ENCODE results near the gene LHB.
A peak's percentile ranks its signal among the peaks of the same experiment; 100 is the strongest.

Gene LHB

GRCh38 chr19:48993175-48994034 is 23.5 kb downstream of the LHB start, which contains the start of the genes GYS1 and RUVBL2:
Gene GYS1, minus strand, starts transcription at chr19:48993309. Its CDS starts 197 bp downstream, at chr19:48993112.
Gene RUVBL2, plus strand, starts transcription at chr19:48993887. Its CDS starts 25 bp downstream, at chr19:48993912.
- DNase-seq (ENCODE audit: low spot score): peak; percentile 99
- peak; percentile 96 for TF ChIP-seq CTCF (IDR thresholded peaks at IDR 0.05; ENCODE audit: borderline replicate concordance, control extremely low read depth, extremely low read depth, insufficient read depth, missing control alignments)
- in situ Hi-C loops (cut with MboI; ENCODE audit: low sequenced_read_pairs, unreplicated experiment): no loop called here

GRCh38 chr19:48992581-48993174 is 24.2 kb downstream of the LHB start:
- DNase-seq (ENCODE audit: low spot score): no peak
- no peak for TF ChIP-seq CTCF (IDR thresholded peaks at IDR 0.05; ENCODE audit: borderline replicate concordance, control extremely low read depth, extremely low read depth, insufficient read depth, missing control alignments)
- in situ Hi-C loops (cut with MboI; ENCODE audit: low sequenced_read_pairs, unreplicated experiment): no loop called here

GRCh38 chr19:48991873-48992580 is 24.9 kb downstream of the LHB start:
- peak; percentile 61 for DNase-seq (ENCODE audit: low spot score)
- no peak for TF ChIP-seq CTCF (IDR thresholded peaks at IDR 0.05; ENCODE audit: borderline replicate concordance, control extremely low read depth, extremely low read depth, insufficient read depth, missing control alignments)
- in situ Hi-C loops (cut with MboI; ENCODE audit: low sequenced_read_pairs, unreplicated experiment): no loop called here

- in situ Hi-C loops (cut with MboI; ENCODE audit: low sequenced_read_pairs, unreplicated experiment): no loop called here
- TF ChIP-seq CTCF (IDR thresholded peaks at IDR 0.05; ENCODE audit: borderline replicate concordance, control extremely low read depth, extremely low read depth, insufficient read depth, missing control alignments): no peak
- DNase-seq (ENCODE audit: low spot score): no peak
Measured at GRCh38 chr19:48991011-48991609, 25.8 kb downstream of the LHB start.

- in situ Hi-C loops (cut with MboI; ENCODE audit: low sequenced_read_pairs, unreplicated experiment): no loop called here
- no peak for DNase-seq (ENCODE audit: low spot score)
- TF ChIP-seq CTCF (IDR thresholded peaks at IDR 0.05; ENCODE audit: borderline replicate concordance, control extremely low read depth, extremely low read depth, insufficient read depth, missing control alignments): no peak
Measured at GRCh38 chr19:48990400-48990799, 26.5 kb downstream of the LHB start.

- DNase-seq (ENCODE audit: low spot score): no peak
- no peak for TF ChIP-seq CTCF (IDR thresholded peaks at IDR 0.05; ENCODE audit: borderline replicate concordance, control extremely low read depth, extremely low read depth, insufficient read depth, missing control alignments)
- in situ Hi-C loops (cut with MboI; ENCODE audit: low sequenced_read_pairs, unreplicated experiment): no loop called here
Measured at GRCh38 chr19:48989701-48990291, 27.1 kb downstream of the LHB start.
